ENCODE measurements around the gene RUNX2.

Gene RUNX2

DNA sequence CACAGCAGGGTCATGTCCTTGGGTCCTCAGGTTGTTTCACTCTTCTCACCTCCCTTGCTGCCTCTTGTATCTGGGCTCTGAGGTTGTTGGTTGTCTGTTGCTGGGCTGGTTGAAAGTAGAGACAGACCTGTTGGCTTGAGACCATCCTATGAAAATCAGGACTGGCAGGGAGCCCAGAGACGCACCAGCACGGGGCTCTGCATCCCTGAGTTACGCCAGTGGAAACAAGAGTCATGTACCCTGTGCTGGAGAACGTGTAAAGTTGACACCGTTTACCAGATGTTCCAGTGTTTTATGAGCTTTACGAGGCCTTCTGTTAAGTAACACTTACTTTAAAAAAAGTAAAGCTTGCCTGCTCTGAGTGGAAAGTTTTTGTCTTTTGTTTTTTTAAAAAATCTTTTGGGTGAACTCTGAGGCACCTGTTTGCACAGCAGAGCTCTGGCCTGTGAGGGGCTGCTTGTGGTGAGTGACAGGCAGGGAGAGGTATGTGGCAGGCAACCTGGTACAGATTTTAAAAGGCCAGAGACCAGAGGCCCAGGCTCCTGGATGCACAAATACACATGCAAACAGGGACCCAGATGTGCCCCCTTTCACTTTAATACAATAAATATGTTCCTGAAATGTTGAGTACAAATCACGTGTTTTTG, 309.6 kb downstream of the RUNX2 start:
- in situ Hi-C loops (cut with HindIII; ENCODE audit: low pct_unique_long_range_greater_than_20kb, low sequenced_read_pairs): no loop called here
- no peak for TF ChIP-seq JUND (IDR thresholded peaks at IDR 0.05; ENCODE audit: low read depth)
- no peak for DNase-seq (ENCODE audit: low read depth in 1 of 2, low spot score in 1 of 2)

DNA sequence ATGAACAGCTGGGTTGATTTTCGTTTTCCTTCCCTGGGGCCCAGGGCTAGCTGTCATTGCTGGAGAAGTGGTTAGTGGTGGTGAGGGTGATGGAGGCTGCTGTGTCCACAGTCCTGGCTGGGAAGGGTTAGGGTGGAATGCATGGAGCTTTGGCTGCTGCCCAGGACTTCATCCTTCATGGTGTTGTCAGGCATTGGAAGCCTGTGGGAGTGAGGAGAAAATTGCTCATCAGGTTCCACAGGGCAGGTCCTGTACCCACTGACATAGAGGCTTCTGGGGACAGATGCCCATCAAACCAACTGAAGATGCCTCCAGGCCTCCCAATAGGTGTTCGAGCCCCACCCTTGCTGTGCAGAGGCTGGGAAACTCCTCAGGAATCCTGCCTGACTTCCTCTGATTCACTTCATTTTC, 312.0 kb downstream of the RUNX2 start:
- TF ChIP-seq JUND (IDR thresholded peaks at IDR 0.05; ENCODE audit: low read depth): no peak
- no peak for DNase-seq (ENCODE audit: low read depth in 1 of 2, low spot score in 1 of 2)
- in situ Hi-C loops (cut with HindIII; ENCODE audit: low pct_unique_long_range_greater_than_20kb, low sequenced_read_pairs): no loop called here

DNA sequence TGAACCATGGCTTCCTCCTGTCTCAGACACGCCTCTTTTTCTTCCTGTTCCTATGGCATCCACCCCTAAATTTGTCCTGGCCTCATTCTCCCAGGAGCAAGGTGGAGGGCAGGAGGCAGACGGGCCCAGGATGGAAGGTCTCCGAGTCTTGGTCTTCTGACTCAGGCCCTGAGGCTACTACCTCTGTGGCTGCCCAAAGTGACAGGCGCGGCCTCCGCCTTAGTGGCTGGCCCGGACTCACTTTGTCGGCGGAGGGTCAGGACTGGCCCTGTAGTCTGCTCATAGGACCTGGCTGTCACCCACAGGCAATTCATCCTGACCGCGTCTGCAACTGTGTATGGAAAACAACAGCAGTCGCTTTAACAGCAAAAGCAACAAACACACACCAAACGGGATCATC, 312.7 kb downstream of the RUNX2 start:
- no peak for DNase-seq (ENCODE audit: low read depth in 1 of 2, low spot score in 1 of 2)
- TF ChIP-seq JUND (IDR thresholded peaks at IDR 0.05; ENCODE audit: low read depth): no peak
- in situ Hi-C loops (cut with HindIII; ENCODE audit: low pct_unique_long_range_greater_than_20kb, low sequenced_read_pairs): no loop called here

DNA sequence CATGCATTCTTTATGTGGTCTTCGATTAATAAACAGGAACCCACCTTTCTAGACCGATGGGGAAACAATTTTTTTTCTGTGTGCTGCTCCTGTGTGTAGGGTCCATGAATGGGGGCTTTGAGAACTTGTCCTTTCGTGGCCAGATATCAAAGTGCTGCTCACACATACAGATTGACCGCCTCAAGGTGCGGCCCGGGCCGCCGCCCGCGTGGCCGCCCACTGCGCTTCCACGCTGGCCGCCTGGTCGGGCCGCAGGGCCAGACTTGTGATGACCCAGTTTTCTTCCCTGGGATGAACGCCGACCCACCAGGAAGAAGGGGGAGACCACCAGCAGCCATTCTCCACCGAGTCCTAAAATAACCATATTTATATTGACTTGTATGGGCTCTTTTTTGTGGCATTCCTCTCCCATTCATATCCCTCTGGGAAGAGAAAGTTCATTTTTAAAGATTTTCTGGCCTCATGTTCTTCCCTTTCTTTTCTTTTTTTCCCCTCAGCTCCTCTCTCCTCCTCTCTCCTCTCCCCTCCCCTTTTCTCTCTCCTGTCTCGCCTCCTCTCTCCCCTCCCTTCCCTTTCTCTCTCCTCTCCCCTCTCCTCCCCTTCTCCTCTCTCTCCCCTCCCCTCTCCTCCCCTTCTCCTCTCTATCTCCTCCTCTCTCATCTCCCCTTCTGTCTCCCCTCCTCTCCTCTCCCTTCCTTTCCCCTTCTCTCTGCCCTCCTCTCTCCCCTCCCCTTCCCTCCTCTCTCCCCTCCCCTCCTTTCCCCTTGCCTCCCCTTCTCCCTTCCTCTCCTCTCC, 314.4 kb downstream of the RUNX2 start:
- DNase-seq (ENCODE audit: low read depth in 1 of 2, low spot score in 1 of 2): no peak
- in situ Hi-C loops (cut with HindIII; ENCODE audit: low pct_unique_long_range_greater_than_20kb, low sequenced_read_pairs): no loop called here
- no peak for TF ChIP-seq JUND (IDR thresholded peaks at IDR 0.05; ENCODE audit: low read depth)

DNA sequence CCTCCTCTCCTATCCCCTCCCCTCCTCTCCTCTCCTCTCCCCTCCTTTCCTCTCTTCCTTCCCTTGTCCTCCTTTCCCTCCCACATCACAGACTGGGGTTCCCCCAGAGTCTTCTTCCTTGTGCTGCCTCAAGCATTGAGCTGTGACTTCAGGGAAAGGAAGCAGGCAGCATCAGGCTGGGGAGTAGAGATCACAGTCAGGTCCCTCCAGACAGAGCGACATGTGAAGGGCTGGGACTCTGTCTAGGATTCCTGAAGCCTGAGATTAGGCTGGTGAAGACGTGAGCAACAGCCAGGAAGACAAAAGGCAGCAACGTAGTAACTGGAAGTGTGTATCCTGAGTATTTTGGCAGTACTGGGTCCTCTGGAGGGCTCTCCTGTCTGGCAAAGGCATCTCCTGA, 315.0 kb downstream of the RUNX2 start:
- DNase-seq (ENCODE audit: low read depth in 1 of 2, low spot score in 1 of 2): no peak
- no peak for TF ChIP-seq JUND (IDR thresholded peaks at IDR 0.05; ENCODE audit: low read depth)
- in situ Hi-C loops (cut with HindIII; ENCODE audit: low pct_unique_long_range_greater_than_20kb, low sequenced_read_pairs): no loop called here

DNA sequence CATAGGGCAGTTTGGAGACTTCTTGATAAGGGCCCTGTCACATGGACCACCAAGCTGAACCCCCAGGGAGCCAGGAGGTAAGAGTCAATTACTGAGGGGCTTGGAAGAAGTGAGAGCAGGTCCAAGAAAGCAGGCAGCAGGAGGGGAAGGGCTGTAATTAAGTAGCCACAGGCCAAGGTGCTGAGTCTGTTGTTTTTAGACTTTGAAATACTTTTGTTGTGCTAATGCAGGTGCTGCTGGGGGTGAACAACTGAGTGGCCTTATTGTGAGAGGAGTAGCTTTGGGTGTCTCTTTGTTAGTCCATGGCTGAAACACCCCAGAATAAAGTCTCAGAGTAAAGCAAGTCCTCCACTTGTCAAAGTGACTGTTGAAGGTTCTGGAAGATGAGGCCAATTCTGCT, 316.6 kb downstream of the RUNX2 start:
- DNase-seq (ENCODE audit: low read depth in 1 of 2, low spot score in 1 of 2): no peak
- TF ChIP-seq JUND (IDR thresholded peaks at IDR 0.05; ENCODE audit: low read depth): no peak
- in situ Hi-C loops (cut with HindIII; ENCODE audit: low pct_unique_long_range_greater_than_20kb, low sequenced_read_pairs): no loop called here

DNA sequence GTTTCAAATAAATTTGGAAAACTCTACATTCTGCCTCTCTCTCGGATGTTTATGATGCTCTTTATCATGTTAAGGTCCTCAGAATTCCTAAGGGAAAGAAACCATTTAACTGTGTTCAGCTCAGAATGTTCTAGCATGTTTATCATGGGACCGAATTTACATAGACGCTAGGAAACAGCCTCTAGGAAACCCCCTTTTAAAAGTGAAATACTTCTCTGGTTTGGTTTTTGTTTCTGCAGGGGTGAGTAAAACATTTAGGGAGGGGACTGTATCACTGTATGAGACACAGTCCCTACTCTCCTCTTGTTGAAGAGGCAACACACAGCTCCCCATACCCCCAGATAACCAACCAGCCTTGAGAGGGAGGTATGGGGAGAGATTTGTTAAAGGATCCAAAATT, 317.2 kb downstream of the RUNX2 start:
- DNase-seq (ENCODE audit: low read depth in 1 of 2, low spot score in 1 of 2): no peak
- TF ChIP-seq JUND (IDR thresholded peaks at IDR 0.05; ENCODE audit: low read depth): no peak
- in situ Hi-C loops (cut with HindIII; ENCODE audit: low pct_unique_long_range_greater_than_20kb, low sequenced_read_pairs): no loop called here

DNA sequence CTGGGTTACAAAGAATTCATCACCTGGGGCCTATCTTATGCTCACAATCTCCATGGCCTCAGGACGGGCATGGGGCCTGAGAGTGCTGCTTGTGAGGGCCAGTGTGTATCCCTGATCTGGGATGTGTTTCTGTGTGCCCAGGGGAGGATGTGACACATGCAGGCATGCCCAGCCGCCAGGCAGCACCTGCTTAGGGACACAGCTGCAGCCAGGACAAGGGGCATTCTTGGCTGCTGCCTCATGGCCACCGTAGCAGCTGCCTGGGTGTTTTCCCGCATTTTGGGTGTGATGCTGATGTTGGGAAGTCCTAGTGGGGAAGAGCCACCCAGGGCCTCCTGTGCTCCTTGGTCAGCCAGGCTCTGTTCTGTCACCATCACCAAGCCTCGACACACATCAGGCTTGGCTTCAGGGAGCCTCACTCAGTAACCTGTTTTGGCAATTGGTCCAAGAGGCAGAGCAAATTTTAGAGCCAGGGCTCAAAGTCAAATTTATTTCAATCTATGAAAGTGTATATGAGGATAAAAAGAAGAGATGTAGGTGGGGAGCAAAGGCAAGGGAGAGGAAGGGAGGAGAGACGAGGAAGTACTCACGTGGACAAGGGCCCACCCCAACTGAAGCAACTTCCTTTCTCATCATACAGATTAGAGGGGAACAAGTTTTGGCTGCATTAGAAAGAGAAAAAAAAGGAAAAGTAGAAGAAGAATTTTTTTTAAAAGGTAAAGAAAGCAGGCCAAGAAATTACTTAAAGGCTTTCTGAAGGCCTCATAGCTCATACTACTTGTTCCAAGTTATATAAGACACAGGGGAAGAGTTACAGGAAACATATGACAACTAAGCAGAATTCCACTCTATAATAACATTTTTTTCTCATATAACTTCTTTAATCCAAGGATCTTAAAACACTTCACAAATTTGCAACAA, 319.5 kb downstream of the RUNX2 start:
- no peak for TF ChIP-seq JUND (IDR thresholded peaks at IDR 0.05; ENCODE audit: low read depth)
- no peak for DNase-seq (ENCODE audit: low read depth in 1 of 2, low spot score in 1 of 2)
- in situ Hi-C loops (cut with HindIII; ENCODE audit: low pct_unique_long_range_greater_than_20kb, low sequenced_read_pairs): no loop called here

DNA sequence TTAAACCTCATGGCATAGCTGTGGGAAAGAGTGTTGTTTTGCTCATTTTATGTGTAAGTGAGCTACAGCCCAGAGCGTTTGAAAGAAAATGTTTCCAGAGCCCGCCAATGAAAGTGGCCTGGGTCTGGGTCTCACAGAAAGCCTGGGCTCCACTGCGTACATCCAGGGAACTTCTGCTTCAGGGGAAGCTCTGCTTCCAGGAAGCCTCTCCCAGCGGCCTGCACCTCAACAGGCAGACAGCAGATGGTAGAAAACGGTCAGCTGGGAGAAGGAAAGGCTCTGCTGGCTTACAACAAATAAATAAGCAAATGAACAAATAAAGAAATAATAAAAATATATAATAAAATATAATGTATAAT, 320.1 kb downstream of the RUNX2 start:
- no peak for TF ChIP-seq JUND (IDR thresholded peaks at IDR 0.05; ENCODE audit: low read depth)
- in situ Hi-C loops (cut with HindIII; ENCODE audit: low pct_unique_long_range_greater_than_20kb, low sequenced_read_pairs): no loop called here
- no peak for DNase-seq (ENCODE audit: low read depth in 1 of 2, low spot score in 1 of 2)

DNA sequence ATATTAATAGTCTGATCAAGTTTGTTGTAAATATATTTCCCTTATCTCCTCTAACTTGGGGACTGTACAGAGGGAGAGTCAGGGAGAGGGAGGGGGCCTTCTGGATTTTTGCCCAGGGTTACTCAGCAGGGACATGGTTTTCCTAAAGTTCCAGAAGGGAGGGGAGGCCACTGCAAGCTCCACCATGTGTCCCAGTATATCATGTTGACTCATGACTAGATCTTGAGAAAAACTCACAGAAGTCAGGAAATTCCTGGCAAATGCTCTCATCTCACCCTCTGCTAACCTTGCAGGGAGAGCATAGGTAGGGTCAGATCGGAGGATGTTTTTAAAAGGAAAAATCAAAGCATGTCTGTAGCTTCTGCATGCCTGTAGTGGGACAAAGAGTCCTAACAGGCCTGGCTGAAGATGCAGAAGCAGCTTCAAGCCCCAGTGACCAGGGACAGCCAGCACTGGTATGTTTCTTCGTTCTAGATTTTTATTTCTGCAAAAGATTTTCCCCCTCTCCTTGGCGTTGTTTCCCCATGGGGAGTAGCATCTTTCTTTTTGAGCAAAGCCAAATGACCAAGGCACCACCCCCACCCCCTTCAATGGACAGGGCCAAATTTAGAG, 322.5 kb downstream of the RUNX2 start:
- in situ Hi-C loops (cut with HindIII; ENCODE audit: low pct_unique_long_range_greater_than_20kb, low sequenced_read_pairs): no loop called here
- DNase-seq (ENCODE audit: low read depth in 1 of 2, low spot score in 1 of 2): no peak
- TF ChIP-seq JUND (IDR thresholded peaks at IDR 0.05; ENCODE audit: low read depth): no peak

DNA sequence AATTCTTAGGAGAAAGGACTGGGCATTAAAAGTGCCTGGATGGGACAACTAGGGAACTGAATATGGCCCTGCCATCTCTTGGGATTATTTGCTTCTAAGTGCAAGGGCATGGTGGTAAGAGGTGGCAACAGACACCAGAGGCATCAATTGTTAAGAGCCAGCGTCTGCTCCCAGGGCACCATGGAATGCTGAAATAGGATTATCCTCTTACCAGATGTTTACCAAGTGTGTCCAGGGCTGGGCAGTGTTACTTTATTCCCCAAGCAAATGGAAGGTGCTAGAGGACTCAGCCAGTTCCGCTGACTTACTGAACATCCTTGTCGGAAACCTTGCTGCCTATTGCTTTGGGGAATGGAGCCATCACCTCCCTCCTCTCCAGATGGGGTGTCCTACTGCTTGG, 323.2 kb downstream of the RUNX2 start:
- no peak for DNase-seq (ENCODE audit: low read depth in 1 of 2, low spot score in 1 of 2)
- no peak for TF ChIP-seq JUND (IDR thresholded peaks at IDR 0.05; ENCODE audit: low read depth)
- in situ Hi-C loops (cut with HindIII; ENCODE audit: low pct_unique_long_range_greater_than_20kb, low sequenced_read_pairs): no loop called here

DNA sequence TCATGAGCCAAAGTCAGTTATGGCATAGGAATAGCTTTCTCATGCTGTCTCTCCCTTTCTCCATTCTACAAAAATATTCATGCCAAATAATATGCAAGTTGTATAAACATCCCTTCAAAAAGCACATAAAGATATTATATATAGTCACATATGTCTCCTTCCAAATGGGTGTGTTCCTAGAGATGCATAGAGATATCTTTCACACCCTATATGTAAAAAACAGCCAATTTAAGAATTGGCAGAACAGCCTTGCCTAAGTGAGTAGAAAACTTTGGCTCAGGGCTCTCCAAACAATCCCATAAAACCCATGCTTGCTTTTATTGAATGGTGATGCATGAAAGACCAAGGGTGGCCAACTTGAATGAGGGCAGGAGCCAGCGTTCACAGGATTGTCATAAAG, 324.3 kb downstream of the RUNX2 start:
- in situ Hi-C loops (cut with HindIII; ENCODE audit: low pct_unique_long_range_greater_than_20kb, low sequenced_read_pairs): no loop called here
- TF ChIP-seq JUND (IDR thresholded peaks at IDR 0.05; ENCODE audit: low read depth): no peak
- DNase-seq (ENCODE audit: low read depth in 1 of 2, low spot score in 1 of 2): no peak
